ENCODE measurements around the gene MMAB. TPM values are rescaled to one million over a fixed set of nuclear protein-coding genes. Genes with fewer than 3 reads are reported as not detected.

Gene MMAB
- total and polyA plus RNA-seq, 2 of the 13 experiments (the other 11 are each of a cell fraction or from before 2014, with no cell fraction given): 26.1 to 77.3 TPM

DNA sequence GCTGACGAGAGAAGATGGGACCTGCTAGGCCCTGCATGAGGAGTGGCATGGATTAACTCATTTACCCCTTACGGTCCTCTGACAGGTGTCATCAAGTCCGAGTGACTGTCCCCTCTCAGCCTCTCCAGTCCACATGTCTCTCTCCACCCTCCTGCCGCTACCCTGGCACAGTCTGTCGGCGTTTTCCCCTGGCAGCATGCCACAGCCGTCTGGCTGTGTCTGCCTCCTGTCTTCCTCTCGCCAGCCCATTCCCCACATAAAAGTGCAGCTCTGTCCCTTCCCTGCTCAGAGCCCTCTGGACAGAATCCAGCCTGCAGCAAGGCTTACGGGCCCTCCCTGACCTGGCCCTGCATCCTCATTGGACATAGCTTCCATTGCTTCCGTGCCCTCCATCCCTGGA lies 50.2 kb downstream of the MMAB start (continued):
- TF ChIP-seq, protein P1, sequence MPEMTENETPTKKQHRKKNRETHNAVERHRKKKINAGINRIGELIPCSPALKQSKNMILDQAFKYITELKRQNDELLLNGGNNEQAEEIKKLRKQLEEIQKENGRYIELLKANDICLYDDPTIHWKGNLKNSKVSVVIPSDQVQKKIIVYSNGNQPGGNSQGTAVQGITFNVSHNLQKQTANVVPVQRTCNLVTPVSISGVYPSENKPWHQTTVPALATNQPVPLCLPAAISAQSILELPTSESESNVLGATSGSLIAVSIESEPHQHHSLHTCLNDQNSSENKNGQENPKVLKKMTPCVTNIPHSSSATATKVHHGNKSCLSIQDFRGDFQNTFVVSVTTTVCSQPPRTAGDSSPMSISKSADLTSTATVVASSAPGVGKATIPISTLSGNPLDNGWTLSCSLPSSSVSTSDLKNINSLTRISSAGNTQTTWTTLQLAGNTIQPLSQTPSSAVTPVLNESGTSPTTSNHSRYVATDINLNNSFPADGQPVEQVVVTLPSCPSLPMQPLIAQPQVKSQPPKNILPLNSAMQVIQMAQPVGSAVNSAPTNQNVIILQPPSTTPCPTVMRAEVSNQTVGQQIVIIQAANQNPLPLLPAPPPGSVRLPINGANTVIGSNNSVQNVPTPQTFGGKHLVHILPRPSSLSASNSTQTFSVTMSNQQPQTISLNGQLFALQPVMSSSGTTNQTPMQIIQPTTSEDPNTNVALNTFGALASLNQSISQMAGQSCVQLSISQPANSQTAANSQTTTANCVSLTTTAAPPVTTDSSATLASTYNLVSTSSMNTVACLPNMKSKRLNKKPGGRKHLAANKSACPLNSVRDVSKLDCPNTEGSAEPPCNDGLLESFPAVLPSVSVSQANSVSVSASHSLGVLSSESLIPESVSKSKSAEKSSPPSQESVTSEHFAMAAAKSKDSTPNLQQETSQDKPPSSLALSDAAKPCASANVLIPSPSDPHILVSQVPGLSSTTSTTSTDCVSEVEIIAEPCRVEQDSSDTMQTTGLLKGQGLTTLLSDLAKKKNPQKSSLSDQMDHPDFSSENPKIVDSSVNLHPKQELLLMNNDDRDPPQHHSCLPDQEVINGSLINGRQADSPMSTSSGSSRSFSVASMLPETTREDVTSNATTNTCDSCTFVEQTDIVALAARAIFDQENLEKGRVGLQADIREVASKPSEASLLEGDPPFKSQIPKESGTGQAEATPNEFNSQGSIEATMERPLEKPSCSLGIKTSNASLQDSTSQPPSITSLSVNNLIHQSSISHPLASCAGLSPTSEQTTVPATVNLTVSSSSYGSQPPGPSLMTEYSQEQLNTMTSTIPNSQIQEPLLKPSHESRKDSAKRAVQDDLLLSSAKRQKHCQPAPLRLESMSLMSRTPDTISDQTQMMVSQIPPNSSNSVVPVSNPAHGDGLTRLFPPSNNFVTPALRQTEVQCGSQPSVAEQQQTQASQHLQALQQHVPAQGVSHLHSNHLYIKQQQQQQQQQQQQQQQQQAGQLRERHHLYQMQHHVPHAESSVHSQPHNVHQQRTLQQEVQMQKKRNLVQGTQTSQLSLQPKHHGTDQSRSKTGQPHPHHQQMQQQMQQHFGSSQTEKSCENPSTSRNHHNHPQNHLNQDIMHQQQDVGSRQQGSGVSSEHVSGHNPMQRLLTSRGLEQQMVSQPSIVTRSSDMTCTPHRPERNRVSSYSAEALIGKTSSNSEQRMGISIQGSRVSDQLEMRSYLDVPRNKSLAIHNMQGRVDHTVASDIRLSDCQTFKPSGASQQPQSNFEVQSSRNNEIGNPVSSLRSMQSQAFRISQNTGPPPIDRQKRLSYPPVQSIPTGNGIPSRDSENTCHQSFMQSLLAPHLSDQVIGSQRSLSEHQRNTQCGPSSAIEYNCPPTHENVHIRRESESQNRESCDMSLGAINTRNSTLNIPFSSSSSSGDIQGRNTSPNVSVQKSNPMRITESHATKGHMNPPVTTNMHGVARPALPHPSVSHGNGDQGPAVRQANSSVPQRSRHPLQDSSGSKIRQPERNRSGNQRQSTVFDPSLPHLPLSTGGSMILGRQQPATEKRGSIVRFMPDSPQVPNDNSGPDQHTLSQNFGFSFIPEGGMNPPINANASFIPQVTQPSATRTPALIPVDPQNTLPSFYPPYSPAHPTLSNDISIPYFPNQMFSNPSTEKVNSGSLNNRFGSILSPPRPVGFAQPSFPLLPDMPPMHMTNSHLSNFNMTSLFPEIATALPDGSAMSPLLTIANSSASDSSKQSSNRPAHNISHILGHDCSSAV (CRISPR knock-in tag; IDR thresholded peaks at IDR 0.05; ENCODE audit: borderline replicate concordance): no peak
- no peak for TF ChIP-seq ZNF263 (CRISPR knock-in tag; IDR thresholded peaks at IDR 0.05)

DNA sequence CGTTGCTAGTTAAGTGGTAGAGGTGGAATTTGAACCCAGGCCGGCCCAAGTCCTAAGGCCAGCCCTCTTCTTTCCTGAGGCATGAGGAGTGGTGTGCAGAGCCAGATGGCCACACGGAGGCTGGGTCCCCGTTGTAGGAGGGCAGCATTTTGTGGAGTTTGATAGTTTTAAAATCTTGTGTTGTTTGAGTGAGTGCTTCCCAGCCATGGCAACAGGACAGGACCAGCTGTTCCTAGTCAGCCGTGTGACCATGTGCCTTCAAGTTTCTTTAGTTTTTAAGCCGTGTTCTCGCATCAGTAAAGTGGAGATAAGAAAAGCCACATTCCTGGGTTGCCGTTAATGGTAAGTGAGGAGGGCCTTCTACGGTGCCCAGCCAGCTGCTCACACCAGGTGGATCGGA lies 51.5 kb downstream of the MMAB start:
- no peak overlapping the region for H3K4me2 ChIP-seq (ENCODE audit: low read depth, low read length)
- H3K9me3 ChIP-seq (ENCODE audit: low read length): no peaks in the 10 kb centered on the region
- no peaks in the 10 kb centered on the region for H3K27me3 ChIP-seq (ENCODE audit: control insufficient read depth in 1 of 2, insufficient read depth in 2 of 2, low read length in 2 of 2)
- peaks cover 15 to 41% of the 10 kb centered on the region in 2 experiments for H3K36me3 ChIP-seq (replicated peaks in 1 of 2; ENCODE audit: control insufficient read depth in 1 of 2, insufficient read depth in 2 of 2, low read length in 2 of 2)
- in situ Hi-C loops (cut with HindIII; ENCODE audit: extremely low pct_ligation_motif_present, low pct_unique_long_range_greater_than_20kb): no loop called here
- ChIA-PET CTCF (ENCODE audit: low intra/inter-chr PET ratio, low total read pairs) (no interaction called here), POLR2A (no interaction called here)
- intact Hi-C loops (cut with micrococcal nuclease; ENCODE audit: unreplicated experiment): no loop called here
- H2AFZ ChIP-seq (ENCODE audit: low read length): no peak overlapping the region
- H3K4me1 ChIP-seq (ENCODE audit: insufficient read depth, low read length): peaks cover 10% of the 10 kb centered on the region
- FAIRE-seq (no peak), DNase-seq (ENCODE audit: low spot score) (no peak), ATAC-seq (no peak)
- H4K20me1 ChIP-seq (ENCODE audit: insufficient read depth, low read length): no peaks in the 10 kb centered on the region
- H3K27ac ChIP-seq (ENCODE audit: extremely low read length, insufficient read depth, low read length): no peak overlapping the region
- no peak overlapping the region for H3K9ac ChIP-seq (ENCODE audit: insufficient read depth, low read depth, low read length)
- H3K4me3 ChIP-seq (replicated peaks in 1 of 3; ENCODE audit: insufficient read depth in 1 of 3, low read depth in 2 of 3, low read length in 3 of 3): no peak overlapping the region
- BruUV-seq (replicated peaks): no TSS peak
- WGBS (ENCODE audit: low lambda C conversion rate): 81% methylated on average over 10 of the region's 10 CpGs
- H3K79me2 ChIP-seq (ENCODE audit: insufficient read depth, low read length): no peaks in the 10 kb centered on the region
- TF ChIP-seq NR1H2 (CRISPR knock-in tag; IDR thresholded peaks at IDR 0.05; ENCODE audit: borderline replicate concordance, low read depth) (no peak), FIP1L1 (IDR thresholded peaks at IDR 0.05; ENCODE audit: borderline replicate concordance, insufficient read depth, low read depth, low read length) (no peak), ZNF264 (CRISPR knock-in tag; IDR thresholded peaks at IDR 0.05) (no peak), ZNF747 (CRISPR knock-in tag; IDR thresholded peaks at IDR 0.05; ENCODE audit: borderline replicate concordance) (no peak), HNRNPL (IDR thresholded peaks at IDR 0.05; ENCODE audit: low read depth, low read length) (no peak), ZNF652 (CRISPR knock-in tag; IDR thresholded peaks at IDR 0.05; ENCODE audit: borderline replicate concordance, low read depth) (no peak), RARG (CRISPR knock-in tag; IDR thresholded peaks at IDR 0.05; ENCODE audit: low read depth) (no peak)
- TF ChIP-seq, protein P2, sequence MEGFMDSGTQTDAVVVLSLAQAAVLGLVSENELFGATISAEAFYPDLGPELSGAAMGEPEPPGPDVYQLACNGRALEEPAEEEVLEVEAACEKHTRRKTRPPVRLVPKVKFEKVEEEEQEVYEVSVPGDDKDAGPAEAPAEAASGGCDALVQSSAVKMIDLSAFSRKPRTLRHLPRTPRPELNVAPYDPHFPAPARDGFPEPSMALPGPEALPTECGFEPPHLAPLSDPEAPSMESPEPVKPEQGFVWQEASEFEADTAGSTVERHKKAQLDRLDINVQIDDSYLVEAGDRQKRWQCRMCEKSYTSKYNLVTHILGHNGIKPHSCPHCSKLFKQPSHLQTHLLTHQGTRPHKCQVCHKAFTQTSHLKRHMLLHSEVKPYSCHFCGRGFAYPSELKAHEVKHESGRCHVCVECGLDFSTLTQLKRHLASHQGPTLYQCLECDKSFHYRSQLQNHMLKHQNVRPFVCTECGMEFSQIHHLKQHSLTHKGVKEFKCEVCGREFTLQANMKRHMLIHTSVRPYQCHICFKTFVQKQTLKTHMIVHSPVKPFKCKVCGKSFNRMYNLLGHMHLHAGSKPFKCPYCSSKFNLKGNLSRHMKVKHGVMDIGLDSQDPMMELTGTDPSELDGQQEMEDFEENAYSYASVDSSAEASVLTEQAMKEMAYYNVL (CRISPR knock-in tag; IDR thresholded peaks at IDR 0.05; ENCODE audit: borderline replicate concordance): no peak
- TF ChIP-seq, protein P3, sequence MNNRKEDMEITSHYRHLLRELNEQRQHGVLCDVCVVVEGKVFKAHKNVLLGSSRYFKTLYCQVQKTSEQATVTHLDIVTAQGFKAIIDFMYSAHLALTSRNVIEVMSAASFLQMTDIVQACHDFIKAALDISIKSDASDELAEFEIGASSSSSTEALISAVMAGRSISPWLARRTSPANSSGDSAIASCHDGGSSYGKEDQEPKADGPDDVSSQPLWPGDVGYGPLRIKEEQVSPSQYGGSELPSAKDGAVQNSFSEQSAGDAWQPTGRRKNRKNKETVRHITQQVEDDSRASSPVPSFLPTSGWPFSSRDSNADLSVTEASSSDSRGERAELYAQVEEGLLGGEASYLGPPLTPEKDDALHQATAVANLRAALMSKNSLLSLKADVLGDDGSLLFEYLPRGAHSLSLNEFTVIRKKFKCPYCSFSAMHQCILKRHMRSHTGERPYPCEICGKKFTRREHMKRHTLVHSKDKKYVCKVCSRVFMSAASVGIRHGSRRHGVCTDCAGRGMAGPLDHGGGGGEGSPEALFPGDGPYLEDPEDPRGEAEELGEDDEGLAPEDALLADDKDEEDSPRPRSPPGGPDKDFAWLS (CRISPR knock-in tag; IDR thresholded peaks at IDR 0.05; ENCODE audit: borderline replicate concordance): no peak

Data from HepG2 (cell line).